ENCODE measurements around the gene PIGR.

PIGR gene

GRCh38 chr1:206885341-206886060 is 60.8 kb downstream of the PIGR start:
- DNase-seq, result no peak

- DNase-seq, result no peak
Measured at GRCh38 chr1:206883876-206884275, 62.4 kb downstream of the PIGR start.

GRCh38 chr1:206883160-206883559 is 63.1 kb downstream of the PIGR start:
- DNase-seq, result no peak

- DNase-seq, result no peak
Measured at GRCh38 chr1:206882555-206882954, 63.7 kb downstream of the PIGR start.

- no peak for DNase-seq
Measured at GRCh38 chr1:206880314-206880713, 66.0 kb downstream of the PIGR start.
